ENCODE results near the gene POPDC2.
A peak's percentile ranks its signal among the peaks of the same experiment; 100 is the strongest.
"Not testable (repeated sequence)": the region's sequence is repeated elsewhere in the genome, so short reads cannot be mapped to it uniquely, and the experiment has no call there.

POPDC2 gene

GRCh38 chr3:119613201-119613600 is 47.2 kb downstream of the POPDC2 start:
- no peak for DNase-seq (ENCODE audit: low spot score)

- DNase-seq (ENCODE audit: low spot score) = no peak
Measured at GRCh38 chr3:119611664-119612063, 48.7 kb downstream of the POPDC2 start.

GRCh38 chr3:119609301-119609700 is 51.1 kb downstream of the POPDC2 start:
- no peak for DNase-seq (ENCODE audit: low spot score)

- DNase-seq (ENCODE audit: low spot score) = no peak
Measured at GRCh38 chr3:119608405-119609000, 51.9 kb downstream of the POPDC2 start.

- no peak for DNase-seq (ENCODE audit: low spot score)
Measured at GRCh38 chr3:119604878-119605277, 55.5 kb downstream of the POPDC2 start.

- DNase-seq (ENCODE audit: low spot score) = no peak
Measured at GRCh38 chr3:119602676-119603075, 57.7 kb downstream of the POPDC2 start.

GRCh38 chr3:119601154-119601553 is 59.2 kb downstream of the POPDC2 start:
- no peak for DNase-seq (ENCODE audit: low spot score)

- peak; percentile 70 for DNase-seq (ENCODE audit: low spot score)
Measured at GRCh38 chr3:119600732-119601131, 59.7 kb downstream of the POPDC2 start.

- no peak for DNase-seq (ENCODE audit: low spot score)
Measured at GRCh38 chr3:119599558-119600174, 60.7 kb downstream of the POPDC2 start.

- no peak for DNase-seq (ENCODE audit: low spot score)
Measured at GRCh38 chr3:119598410-119599098, 61.8 kb downstream of the POPDC2 start.

- no peak for DNase-seq (ENCODE audit: low spot score)
Measured at GRCh38 chr3:119597548-119598288, 62.7 kb downstream of the POPDC2 start, which contains the start of gene PLA1A. PLA1A (plus strand) TSS chr3:119597885; CDS start chr3:119597914, 29 bp downstream.

- no peak for DNase-seq (ENCODE audit: low spot score)
Measured at GRCh38 chr3:119596398-119596797, 64.0 kb downstream of the POPDC2 start.

GRCh38 chr3:119595639-119596334 is 64.6 kb downstream of the POPDC2 start:
- no peak for DNase-seq (ENCODE audit: low spot score)

GRCh38 chr3:119594929-119595328 is 65.5 kb downstream of the POPDC2 start:
- DNase-seq (ENCODE audit: low spot score) = not testable (repeated sequence)

GRCh38 chr3:119594066-119594465 is 66.3 kb downstream of the POPDC2 start:
- DNase-seq (ENCODE audit: low spot score) = no peak

GRCh38 chr3:119592861-119593260 is 67.5 kb downstream of the POPDC2 start:
- DNase-seq (ENCODE audit: low spot score) = no peak

Data from iPS-NIHi11 (cell line).